HG03025 (cell line): ENCODE data around the gene MB21D2.

ENCODE experiments used
- ATAC-seq: cut with Tn5 transposase; IDR thresholded peaks from one replicate; pipeline ENCODE4 v1.9.1; 2021; ENCODE audit warnings: mild to moderate bottlenecking, moderate library complexity; ENCODE audit not compliant: unreplicated experiment, low FRiP score

Gene MB21D2

DNA sequence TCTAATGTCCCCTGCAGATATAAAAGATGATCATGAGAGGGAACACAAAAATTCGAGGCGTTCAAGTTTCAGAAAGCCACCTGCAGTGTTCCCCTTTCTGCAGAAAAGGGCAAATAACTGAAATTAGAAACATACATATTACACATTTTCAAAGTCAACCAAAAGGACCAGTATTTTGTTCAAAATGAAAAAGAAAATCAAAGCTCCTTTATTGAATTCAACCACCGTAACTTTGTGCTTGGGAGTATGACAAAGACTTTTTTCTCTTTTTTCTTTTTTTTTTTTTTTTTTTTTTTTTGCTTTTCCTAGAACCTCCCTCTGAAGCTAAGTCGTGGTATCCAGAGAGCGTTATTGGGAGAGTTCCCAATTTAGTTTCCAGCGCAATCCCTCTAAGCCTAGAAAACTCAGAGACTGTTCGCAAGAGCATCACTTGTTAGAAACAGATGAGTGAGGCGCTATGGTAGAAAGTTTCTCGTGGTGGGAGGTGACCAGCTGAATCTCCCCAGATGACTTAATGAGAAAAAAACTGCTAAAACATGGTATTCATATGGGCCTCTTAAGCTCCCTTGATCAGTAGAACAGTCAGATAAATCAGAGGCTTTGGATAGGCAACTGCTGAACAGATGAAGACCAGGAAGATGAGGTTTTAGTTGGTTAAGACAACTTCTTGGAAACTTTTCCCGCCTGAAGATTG is 77.4 kb downstream of the MB21D2 start:
- no peak for ATAC-seq

DNA sequence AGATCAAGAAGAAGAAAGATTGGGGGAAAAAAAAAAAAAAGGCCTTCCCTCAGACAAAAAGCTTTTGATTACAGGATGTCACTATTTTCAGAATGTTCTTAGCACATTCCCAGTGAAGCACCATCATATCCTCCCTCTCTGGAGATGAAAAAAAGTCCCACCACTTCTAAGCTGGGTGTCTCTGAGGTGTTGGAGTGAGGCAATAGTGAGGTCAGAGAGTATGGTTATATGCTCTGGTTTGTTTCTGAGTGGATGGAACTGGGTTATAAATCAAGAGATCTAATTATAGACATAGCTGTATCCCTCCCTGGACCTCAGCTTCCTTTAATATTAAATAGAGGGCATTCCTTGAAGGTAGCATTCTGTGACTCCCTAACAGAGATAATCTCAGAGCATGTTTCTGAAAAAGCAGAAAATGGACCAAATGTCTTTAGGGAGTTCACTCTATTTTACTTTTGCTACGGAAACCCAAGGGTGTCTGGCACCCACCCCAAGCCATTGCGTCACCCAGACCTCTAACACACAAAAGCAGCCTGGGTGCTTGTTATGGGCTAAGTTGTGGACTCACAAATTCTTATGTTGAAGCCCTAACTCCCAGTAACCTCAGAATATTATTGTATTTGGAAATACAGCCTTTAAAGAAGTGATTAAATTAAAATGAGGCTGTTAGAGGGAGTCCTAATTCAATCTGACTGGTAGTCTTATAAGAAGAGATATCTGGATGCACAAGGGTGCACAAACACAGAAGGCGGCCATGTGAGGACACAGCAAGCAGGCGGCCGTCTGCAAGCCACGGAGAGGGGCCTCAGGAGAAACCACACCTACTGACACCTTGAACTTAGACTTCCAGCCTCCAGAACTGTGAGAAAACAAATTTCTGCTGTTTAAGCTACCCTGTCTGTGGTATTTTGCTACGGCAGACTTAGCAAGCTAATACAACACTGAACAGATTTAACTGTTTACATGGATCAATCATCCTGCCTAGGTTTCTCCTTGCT is 81.5 kb downstream of the MB21D2 start:
- no peak for ATAC-seq

DNA sequence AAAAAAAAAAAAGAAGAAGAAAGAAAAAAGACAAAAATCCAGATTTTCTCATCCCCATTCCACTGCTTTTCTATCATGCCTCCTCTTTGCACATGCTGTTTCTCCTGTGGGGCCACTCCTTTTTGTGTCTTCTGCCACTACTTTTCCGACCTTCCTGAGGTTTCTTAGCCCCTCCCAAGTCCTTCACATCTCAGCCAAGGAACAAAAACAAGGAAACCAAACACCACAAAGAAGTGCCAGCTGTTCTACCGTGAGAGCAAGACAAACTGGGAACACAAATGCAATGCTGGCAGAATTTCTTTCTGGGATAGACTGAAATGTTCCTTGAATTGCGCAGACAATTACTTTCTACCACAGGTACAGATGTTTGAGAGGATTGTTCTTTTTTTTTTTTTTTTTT is 83.2 kb downstream of the MB21D2 start:
- no peak for ATAC-seq

DNA sequence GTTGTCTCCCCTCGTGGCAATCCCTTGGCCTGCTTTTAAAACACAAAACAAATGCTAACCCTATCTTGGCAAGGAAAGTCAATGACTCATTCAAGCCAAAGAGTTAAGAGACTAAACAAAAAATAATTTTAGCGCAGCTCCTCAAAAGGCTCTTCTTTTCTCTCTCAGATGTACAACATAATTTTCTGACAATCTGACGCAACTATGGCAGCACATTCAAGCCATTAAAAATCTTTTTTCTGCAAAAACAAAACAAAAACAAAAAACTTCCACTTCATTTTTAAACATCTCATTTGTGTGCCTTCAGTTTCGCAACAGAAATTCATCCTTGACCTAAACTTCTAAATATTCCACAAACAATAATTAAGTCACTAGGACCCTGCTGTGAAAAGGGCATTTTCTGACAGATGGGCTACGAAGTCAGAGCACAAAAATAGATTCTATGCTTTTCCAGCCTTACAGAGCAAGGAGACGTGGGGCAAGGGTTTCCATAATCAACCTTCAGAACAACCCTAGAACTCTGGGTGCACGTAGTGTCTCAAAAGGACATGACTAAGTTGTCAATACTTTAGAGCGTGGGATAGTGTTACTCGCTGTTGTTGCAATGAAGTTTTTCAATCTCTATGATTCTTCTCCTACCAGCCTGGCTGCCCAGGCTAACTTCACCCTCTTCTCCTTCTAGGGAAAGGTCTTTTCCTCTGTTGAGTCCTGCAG is 84.3 kb downstream of the MB21D2 start:
- ATAC-seq = no peak

DNA sequence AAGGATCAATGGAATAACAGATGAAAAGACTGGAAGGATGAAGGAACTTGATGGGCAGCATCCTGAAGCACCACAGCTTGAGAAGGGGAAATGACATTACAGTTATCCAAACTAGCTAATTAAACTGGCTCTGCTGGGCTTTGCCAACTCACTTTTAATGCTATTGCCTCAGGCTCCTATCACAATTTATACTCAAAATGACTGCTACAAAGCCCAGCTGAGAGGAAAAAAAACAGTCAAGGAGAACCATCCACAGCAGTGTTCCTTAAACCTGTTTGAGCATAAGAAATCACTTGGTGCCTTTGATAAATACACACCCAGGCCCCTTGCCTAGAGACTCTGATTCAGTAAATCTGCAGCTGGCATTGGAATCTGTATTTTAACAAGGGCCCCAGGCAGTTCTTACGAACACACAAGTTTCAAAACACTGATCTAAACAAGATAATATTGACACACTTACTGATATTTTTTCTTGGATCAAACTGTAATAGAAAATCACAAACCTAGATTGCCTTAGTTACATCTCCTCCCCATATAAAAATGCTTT is 85.8 kb downstream of the MB21D2 start:
- no peak for ATAC-seq

DNA sequence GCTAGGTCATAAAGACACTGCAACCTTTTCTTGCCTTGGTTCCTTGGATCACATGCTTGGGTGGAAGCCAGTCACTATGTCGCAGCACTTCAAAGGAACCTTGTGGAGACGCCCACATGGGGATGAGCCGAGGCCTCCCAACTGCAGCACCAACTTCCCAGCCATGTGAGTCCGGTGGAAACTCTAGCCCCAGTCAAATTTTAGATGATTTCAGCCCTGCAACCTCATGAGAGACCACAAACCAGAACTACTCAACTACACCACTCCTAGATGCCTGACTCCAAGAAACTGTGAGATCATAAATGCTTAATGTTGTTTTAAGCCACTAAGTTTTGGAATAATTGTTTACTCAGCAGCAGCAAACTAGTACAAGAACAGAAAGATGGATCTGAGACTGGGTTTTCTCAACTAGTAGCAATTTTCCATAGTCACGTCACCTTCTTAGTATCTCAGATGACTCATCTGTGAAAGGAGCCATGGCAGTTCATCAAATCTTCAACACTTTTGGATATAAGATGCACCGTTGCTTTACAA is 86.5 kb downstream of the MB21D2 start:
- peak; percentile 41 for ATAC-seq

DNA sequence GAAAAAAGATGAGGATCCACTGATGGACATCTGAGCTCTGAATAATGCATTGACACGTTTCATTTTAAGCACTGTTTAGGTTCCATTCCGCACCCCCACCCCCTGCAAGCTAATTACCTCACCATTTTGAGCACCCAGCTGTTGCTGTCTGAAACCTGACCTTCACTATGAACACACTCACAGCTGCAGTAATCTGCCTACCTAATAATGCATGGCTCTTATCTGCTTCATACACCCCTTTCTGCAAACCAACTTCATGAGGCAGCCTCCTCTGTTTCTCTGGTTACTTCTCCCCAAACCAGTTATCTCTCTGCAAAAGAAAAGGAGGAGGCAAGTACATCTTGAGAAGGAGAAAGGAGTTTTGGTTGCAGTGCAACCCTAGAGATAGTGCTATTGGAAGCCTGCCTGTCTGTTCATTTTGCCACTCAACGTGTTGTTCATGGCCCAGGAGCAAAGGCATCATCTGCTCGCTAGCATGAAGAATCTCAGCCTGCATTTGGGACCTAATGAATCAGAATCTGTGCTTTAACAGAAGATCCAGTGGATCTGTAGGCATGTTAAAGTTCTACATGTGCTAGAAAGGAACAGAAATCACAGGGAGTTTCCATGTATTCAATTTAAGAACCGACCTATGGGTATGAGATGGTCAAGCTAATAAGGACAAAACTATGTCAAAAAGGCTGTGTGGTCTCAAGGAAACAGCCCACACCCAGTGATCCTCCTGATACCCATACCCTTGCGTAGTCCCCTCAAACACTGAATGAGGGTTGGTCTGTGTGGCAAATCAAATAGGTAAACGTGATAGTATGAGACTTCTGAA is 87.2 kb downstream of the MB21D2 start:
- peak; percentile 62 for ATAC-seq

DNA sequence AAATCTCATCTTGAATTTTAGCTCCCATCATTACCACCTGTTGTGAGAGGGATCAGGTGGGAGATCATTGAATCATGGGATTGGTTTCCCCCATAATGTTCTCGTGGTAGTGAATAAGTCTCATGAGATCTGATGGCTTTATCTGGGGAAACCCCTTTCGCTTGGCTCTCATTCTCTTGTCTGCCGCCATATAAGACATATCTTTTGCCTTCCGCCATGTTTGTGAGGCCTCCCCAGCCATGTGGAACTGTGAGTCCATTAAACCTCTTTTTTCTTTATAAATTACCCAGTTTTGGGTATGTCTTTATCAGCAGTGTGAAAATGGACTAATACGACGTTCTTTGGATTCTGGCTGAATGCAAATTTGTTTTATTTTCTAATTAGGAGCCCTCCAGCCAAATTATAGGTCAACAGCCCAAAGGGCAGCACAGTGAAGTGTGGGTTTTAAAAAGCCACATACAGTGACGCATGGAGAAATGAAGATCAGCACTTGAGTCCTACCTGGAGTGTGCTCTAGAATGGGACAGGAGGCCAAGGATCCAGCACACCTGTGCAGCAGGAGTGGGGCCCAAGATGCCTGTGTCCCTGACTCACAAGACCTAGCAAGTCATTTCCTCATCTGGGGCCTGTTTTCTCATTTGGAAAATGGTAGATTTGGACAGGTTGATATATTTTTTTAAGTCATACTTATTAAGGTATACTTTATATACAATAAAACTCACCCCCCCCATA is 89.6 kb downstream of the MB21D2 start:
- no peak for ATAC-seq

DNA sequence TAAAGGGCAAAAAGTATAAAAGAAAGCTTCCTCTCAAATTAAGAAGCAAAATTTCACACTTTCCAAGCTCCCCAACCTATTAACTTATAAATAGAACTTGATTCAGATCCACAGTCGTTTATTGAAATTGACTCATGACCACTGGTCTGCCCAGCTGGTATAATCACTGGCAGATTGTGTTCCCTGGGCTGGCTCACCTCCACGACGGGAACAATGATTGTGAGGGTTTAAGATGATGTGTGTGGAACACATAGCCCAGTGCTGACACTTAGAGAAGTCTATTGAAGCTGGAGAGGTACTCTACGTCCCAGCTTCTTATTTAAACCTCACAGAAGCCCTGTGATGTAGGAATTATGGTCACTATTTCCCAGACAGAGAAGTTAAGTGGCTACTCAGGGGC is 90.4 kb downstream of the MB21D2 start:
- ATAC-seq = no peak

DNA sequence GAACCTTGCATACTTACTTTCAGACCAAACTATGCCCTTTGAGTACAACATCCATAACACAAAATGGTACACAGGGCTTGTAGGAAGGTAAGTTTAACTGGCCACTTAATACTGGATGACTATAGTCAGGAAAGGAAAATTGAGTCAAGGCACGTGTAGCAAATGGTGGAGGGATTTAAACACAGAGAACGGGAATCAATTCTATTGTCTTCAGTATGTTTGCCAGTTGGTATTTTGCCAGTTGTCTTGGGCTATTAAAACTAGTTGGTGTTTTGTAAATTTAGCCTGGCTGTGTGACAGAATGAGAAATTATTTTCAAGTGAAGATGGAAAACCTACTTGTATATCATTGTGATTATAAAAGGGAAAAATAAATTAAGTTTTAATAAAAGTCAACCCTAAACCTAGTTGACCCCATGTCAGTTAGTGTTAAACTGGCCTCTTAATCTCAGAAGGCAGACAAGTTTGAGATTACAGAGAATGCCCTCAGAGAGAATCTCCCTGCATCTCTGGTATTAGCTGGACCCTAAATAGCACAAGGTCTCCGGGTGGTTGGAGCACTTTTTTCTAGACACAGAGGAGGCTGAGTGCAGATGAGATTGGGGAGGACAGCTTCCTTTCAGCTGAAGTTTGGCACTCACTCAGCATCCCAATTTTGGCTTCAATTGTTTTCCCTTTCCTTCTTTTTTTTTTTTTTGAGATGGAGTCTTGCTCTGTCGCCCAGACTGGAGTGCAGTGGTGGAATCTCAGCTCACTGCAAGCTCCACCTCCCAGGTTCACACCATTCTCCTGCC is 91.2 kb downstream of the MB21D2 start:
- ATAC-seq = no peak

DNA sequence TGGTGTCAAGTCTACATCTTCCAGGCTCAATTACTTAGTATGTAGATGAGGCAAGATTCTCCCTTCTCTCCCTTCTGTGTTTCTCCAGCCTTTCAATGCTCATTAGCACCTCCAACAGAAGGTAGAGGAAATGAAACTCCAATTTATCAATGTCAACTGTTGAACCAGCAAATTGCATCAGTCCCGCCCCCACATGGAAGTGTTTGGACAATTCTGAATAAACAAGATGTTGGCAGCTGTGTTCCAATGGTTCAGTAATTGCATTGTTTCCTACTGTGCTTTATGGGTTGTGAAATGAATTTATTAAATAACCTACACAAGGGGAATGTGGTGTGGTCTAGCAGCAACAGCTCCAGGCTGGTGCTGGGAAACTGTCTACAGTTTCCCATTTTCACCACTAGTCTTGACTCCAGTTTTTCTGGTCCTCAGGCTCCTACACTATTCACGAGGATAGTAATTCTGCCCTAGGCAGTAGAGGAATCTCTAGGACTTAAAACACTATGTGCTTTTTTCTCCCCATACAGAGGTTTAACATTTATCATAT is 91.9 kb downstream of the MB21D2 start:
- ATAC-seq = no peak

DNA sequence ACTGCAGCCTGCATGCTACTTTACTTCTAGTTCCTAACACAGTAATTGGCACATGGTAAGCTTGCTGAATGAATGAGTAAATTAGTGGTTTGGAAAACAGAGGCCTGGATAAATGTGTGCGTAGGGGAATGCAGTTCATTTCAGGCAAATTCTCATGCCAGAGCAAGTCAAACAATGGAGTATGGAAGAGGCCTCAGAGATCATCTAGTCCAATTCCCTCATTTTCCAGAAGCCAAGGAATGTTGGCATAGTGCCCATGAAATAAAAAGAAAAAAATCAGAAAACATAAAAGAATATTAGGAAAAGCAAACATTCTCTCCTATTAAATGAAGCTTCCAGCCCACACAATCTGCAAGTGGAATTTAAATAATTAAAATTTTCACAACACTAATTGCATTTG is 92.4 kb downstream of the MB21D2 start:
- ATAC-seq = no peak

DNA sequence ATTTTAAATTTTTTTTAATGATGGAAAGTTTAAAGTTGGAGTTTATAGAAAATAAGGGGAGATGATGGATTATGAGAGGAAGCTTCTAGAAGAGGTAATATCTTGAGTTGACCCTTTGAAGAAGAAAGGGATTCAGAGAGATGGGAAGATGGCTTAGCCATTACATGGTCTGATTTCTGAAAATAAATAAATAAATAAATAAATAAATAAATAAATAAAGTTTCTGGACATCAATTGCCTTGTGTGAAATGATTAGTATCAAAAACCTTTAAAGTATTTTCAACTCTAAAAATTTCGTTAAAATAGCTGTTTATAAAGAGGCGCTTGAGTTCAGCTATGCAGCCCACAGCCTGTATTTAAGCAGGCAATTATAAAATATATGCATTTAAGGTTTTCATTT is 93.3 kb downstream of the MB21D2 start:
- ATAC-seq = no peak

DNA sequence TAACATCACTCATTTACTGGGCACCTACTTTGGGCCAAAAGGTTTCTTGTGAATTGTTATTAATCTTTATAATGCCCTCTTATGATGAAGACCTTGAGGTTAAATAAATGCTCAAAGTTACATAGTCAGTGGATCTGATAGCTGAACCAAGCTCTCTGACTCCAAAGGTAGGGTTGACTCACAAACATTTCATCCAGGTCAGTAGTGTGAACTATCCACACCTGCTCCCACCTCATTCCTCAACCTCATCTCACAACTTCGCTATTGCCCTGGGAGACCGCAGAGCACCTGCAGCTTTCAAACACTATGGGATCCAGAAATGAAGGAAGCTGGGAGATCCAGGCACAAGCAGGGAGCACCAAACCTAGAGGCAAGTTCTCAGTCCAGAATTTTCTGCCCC is 96.5 kb downstream of the MB21D2 start:
- no peak for ATAC-seq

DNA sequence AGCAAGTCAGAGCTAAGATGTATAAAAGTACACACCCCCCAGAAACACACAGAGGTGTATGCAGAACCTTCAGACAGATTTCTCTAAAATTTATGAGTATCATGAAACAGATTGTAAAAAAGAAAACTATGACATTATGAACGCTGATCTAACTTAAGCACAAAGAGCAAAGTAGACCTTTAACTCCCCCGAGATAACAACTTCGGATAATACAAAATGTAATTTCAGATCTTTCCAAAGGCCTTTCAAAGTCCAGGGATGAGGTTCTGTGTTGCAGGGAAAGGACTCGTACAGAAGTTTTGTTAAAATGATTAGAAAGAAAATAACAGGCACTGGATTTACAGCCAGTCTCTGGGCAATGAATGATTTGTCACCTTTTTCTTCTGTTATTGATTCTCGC is 97.5 kb downstream of the MB21D2 start:
- ATAC-seq = no peak

DNA sequence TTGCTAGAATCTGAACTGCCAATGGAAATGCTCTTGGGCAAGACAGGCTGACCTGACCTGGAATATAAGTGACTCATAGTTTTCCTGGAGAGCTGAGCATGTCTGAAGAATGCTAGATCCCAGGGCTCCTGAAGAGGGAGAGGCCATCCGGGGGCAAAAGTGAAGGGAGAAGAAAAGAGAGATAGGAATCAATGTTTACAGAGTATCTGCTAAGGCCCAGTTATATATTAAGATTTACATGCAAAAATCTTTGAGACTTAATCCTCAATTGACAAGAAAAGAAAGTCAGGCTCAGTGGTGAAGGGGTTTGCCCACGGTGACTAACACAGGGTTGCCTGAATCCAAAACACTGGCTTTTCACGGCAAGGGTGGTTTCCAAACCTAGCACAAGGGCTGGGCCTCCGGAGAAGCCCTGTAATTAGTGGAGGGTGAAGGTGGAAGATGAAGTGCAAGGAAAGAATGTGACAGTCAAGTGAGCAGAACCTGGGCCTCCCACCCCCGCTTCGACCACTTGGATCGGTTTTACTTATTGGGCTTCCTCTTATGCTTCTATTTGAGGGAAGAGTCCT is 98.6 kb downstream of the MB21D2 start:
- ATAC-seq = no peak

DNA sequence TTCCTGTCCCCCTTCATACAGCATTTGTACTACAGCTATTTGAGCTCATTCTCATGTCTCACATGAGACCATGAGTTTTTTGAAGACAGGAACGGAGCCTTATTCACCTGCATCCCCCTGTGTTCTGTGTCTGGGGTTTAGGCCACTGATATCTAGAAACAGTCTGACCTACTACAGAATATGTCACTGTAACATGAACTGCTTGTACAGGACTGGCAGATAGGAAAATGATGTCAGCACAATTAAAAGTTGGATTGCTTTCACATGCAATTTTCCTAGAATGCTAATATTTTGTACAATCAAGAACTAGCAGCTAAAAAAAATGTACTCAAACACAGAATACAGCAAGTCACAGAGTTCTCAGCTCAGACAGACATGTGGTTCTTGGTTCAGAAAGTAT is 99.5 kb downstream of the MB21D2 start:
- no peak for ATAC-seq

DNA sequence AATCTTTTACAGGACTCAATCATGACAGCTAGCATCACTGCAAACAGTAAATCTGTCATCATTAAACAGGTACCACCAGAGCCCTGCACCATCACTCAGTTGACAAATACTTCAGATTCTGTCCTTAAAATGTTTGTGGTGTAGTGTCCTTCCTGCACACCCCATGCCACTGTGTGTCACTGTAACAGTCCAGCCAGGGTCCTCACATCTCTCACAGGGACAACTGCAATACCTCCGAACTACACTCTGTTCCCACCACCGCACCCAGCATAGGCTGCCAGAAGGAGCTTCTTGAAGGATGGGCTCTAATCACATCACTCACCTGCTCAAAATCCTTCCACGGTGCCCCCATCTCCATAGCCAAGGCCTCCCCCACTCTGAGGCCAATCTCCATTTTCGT is 100.2 kb downstream of the MB21D2 start:
- ATAC-seq = no peak
